Measurements from ENCODE around the gene ATP1B1. TPM values are rescaled to one million over a fixed set of nuclear protein-coding genes. Genes with fewer than 3 reads are reported as not detected.

ATP1B1 gene
- total and polyA plus RNA-seq, 2 of the 8 experiments (the other 6 are each of a cell fraction or from before 2014, with no cell fraction given) = 16.3 to 76.5 TPM

GRCh38 chr1:169105087-169105433 is 1.4 kb upstream of the ATP1B1 start (continued):
- 0 out of 2 replicates have a peak, but pooled peaks have one; percentile 7 for TF ChIP-seq SP1 (IDR thresholded peaks at IDR 0.05; ENCODE audit: low read depth, low read length)
- TF ChIP-seq TAF7 (optimal IDR thresholded peaks at IDR 0.05; ENCODE audit: borderline replicate concordance, low read depth, low read length) = no peak
- TF ChIP-seq RAD21 (IDR thresholded peaks at IDR 0.05 in 1 of 2, conservative IDR thresholded peaks at IDR 0.05 in 1 of 2; ENCODE audit: low read depth in 2 of 2, low read length in 2 of 2) = no peak

All from H1 (cell line).